ENCODE results near the gene RGSL1.

RGSL1 gene

DNA sequence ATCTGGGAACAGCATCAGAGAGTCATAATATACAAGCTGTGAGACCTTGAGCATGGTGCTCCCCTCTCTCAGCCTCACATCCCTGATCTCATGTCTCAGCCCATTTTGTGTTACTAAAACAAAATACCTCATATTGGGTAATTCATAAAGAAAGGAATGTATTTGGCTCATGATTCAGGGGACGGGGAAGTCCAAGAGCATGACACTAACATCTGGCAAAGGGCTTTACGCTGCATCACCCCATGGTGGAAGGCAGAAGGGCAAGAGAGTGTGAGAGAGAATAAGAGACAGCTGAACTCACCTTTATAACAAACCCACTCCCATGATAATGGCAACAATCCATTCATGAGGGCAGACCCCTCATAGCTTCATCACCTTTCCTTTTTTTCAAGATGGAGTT lies 102.6 kb downstream of the RGSL1 start:
- no peak for DNase-seq

DNA sequence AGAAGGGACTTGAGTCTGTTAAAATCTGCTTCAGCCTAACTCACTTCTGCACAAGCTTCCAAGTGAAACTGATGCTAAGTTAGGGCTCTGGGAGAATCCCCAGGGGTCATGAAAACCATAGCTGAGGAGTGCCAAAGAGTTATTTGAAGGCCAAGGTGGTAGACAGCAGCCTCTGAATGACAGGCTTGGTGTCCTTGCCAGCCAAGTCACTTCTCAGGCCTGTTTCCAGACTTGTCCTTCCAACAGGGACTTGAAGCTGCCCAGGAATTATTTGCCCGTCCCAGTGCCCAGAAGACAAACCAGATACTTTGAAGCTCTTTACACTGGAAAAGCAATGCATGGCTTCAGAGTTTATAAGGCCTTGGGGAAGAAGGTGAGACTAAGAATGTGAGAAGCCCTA lies 105.5 kb downstream of the RGSL1 start:
- DNase-seq, result no peak

DNA sequence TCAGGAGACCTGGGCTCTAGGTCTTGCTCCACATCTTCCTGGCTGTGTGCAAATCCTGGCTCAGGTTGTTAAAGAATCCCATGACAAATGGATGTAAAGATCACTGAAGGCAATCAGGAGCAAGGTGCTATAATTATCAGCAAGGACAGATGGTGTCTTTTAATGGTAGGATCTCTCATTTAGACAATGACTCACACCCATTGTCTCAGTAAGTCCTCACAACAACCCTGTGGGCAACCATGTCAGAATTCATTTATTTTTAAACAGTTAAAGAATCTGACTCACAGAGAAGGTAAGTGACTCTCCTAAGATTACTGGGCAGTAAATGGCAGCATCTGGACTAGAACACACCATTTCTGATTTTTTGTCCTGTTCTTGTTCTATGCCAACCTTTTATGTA lies 106.3 kb downstream of the RGSL1 start:
- DNase-seq, result no peak

DNA sequence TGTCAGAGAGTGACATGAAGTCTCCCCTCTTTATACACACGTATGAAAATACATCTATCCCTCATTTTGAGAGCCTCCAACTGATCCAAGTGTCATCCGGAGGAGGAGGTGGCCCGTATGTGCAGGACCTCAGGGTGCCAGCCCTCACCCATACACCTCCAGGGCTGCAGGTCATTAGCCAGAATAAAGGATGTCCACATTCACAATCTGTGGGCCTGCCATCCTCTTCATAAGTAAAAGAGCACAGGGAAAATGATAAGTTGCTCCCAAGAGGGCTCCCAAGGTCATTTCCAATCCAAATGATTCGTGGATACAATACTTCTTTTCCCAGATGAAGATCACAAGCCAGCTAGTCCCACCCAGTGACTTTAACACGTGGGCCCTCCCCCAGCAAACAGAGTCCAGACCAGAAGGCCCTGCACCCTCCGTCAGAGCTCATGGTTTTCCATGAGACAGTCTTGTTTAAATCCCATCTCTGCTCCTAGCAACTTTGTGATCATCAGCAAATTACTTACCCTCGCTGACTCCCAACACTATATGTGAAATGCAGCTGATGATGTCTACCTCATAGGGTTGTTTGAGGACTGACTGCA lies 110.5 kb downstream of the RGSL1 start:
- no peak for DNase-seq

DNA sequence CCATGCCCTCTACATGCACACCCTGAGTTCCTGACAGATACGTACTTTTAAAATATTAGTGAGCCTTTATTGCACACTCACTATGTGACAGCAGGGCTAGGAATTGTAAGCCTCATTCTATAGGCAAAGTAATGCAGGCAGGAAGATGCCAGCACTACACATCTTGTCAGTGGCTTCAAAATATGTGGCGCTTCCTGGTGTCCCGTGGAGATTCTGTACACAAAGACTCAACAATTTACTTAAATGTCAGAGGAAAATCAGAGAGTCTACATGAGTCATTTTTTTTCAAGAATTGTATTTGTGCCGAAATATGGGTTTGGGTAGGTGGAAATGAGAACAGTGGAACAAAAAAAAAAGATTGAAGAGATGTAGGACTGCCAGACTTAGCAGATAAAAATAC lies 111.5 kb downstream of the RGSL1 start:
- DNase-seq, result no peak

DNA sequence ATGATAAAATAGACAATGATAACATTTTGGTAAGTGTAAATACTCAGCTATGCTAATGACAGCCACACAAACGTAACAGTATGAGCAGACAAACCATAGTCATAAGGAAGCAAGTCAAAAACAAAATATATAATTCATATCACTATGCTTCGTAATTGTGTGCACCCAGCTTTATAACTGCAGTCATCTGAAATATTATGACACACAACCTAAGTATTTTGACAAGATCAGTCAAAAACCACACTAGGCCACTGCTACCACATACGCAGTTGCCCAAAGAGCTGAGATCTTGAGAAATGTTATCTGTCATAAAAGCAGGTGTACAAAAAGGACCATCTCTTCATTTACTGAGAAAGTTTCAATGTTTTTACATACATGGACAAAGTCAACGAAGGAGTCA lies 113.1 kb downstream of the RGSL1 start:
- DNase-seq, result no peak

DNA sequence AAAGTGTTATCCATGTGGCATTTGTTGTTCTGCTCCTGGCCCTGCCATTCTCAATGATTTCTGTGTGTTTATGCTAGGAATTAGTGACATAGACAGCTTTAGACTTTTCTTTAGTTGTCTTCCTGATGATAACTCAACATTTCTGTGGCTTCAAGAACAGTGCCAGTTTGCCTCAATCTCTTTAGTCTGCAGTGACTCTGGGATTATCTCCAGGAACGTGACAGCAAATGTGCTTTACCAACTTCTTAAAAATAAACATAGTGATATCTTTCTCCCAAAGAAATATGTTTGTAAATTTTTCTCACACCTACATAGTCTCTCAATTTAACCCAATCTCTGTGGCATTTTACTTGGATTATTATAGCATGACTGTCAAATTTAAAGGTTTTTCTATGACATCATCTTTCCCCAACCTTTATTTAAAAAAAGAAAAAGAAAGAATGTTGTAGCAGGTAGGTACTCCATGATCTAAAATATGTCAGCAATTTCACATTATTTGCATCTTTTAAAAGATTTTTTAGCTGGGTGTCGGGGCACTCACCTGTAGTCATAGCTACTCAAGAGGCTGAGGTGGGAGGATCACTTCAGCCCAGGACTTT lies 114.6 kb downstream of the RGSL1 start:
- no peak for DNase-seq

DNA sequence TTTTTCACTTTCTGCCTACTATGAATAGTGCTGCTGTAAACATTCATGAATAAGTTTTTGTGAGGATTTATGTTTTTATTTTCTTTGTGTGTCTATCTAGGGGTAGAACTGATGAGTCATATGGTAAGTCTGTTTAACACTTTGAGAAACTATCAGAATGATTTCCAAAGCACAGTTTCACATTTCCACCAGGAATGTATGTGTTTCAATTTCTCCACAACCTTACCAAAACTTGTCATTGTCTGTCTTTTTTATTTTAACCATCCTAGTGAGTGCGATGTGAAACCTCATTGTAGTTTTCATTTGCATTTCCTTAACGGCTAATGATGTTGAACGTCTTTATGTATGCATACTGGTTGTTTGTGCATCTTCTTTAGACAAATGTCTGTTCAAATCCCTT lies 115.6 kb downstream of the RGSL1 start:
- no peak for DNase-seq

DNA sequence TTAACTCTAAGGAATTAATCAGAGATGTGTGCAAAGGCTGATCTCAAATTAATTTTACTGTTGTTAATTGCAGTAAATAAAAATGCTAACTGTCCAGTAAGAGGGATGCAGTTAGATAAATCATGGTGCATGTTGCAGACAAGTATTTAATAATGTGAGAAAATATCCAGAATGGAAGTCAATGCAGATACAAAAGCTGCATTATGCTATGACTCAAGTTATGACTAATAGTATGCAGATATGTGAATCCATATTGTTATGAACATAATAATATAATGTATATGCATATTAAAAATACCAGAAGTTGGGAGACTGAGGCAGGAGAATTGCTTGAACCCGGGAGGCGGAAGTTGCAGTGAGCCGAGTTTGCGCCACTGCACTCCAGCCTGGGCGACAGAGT lies 117.7 kb downstream of the RGSL1 start:
- no peak for DNase-seq

DNA sequence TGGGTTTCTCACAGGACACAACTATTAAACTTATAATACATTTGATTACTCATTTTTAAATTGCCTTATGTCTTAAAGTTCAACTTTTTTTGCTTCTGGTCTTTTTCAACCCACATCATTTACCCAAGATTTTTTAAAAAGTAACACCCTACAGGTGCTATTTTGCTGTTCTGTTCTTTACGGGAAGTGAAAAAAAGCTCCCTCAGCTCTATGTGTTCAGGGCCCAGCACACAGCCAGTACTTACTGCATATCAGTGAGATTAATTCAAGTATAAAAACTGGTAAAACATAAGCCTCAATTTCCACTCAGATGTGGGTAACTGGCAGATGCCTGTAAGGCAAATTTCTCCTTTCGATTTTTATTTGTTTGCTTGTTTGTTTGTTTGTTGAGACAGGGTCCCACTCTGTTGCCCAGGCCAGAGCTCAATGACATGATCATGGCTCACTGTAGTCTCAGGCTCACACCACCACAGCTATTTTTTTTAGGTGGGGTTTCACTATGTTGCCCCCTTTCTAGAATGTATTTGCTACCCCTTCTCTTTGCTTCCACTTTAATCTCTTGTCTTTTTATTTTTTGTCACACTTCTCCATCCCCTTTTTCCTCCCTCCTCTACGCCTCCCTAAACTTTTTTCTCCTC lies 118.8 kb downstream of the RGSL1 start:
- no peak for DNase-seq

DNA sequence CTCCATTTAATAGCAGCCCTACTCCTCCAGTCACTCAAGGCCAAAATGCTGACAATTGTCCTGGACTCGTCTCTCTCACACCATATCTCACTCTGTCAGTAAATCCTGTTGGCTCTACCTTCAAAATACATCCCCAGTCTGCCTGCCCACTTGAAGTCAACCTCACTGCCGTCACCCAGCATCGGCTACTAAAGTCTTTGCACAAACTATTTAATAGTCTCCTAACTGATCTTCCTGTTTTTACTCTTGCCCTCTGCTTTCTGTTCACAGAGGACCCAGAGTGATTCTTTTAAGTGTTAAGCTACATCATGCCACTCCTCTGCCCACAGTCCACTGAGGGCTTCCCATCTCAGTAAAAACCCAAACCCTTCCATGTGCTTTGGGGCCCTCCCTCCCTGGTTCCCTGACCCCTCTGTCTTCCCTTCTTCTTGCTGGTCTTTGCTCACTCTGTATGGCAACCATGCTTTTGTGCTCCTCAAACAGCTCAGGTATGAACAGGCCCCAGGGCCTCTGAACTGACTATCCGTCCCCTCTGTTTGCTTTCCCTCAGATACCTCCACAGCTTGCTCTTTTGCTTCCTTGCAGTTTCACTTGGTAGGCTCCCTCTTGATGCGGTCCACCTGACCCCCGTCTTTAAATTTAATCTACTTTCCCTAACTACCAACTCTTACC lies 120.1 kb downstream of the RGSL1 start:
- peak; percentile 6 for DNase-seq

DNA sequence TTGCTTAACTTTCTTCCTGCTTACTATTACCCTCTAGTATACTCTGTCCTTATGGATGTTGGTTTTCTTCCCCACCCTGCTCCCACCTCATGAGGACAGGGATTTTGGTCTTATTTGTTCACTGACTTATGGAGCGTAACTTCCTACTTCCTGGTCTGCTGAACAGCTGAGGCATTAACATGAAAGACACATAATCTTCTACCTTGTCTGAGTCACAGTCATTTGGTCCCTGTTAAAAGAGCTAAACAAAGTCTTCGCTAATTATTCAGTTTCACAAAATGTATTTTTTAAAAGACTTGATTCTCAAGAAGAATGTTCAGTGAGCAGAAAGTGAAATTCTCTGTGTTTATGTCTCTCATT lies 120.6 kb downstream of the RGSL1 start:
- DNase-seq, result no peak

DNA sequence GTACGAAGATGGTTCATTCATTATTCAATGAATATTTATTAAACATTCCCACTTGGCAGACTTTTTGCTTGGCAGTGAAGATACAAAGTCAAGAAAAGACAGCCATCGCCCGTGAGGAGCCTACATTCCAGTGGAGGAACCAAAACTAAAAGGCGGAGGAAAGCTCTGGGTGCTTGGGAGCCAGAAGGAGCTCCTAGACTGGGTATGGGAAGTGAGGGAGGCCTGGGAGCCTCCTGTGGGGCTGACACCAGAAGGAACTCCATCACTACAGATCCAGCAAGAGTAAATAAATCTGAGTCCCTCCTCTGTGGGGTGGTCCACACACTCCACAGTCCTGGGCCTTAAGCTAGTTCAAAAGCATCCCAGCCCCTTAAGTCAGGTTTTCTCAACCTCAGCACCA lies 124.2 kb downstream of the RGSL1 start:
- no peak for DNase-seq

DNA sequence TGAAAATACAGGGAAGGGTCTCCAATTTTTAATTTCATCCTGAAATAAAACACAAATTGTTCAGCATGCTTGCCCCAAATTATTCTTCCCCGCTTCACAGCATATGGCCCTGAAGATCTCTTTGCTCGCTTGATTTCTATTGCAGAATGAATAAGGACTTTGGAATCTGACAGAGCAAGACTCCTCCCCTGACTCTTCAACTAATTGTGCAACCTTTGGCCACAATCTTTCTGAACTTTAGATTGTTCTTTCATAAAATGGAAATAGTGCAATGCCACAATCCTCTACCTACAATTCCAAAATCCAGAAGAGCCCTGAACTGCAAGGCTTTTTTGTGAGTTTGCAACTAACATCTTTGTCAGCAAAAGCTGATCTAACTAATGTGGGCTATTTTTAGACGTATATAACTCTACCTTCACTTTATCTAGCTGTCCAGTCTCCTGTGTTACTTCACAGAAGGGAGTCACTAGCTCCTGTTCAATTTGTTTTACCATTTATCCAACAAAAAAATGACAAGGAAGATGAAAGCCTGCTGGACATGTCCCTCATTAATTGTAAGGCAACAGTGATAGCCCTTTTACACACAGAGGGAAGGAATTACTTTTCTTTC lies 125.7 kb downstream of the RGSL1 start:
- DNase-seq, result no peak

DNA sequence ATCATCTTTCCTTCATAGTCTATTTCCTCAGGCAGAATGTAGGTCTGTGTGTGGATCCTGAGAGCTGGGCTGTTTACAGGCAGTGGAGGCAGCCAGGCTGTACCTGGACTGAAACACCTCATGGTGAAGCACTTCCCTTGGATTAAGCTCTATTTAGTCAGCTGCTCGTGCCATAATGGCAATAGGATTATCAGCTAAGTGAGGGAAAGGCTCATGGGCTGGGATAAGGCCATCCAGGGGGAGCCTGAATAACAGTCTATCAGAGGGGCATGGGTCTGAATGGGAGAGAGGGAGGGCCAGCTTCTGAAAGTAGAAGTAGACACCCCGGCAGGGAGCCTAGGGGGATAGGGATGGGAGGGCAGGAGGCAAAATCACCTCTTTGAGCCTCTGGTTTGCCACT lies 130.8 kb downstream of the RGSL1 start:
- DNase-seq, result no peak

DNA sequence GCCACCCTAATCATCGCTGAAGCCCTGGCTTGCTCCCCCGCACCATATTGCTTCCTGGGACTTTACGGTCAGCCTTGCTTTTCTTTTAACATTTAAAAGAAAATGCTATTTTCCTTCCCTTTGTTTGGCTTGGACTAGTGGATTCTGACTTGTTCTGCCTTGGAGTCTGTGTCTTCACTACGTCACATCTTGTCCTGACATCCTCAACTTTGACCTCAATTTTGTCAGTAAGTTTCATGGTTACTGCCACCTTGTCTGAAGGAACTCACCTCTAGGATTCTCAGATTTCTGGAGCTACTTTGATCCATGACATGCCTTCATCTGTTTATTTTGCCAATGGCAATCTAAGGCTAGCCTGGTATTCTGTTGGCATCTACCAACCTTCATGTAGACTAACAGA lies 134.8 kb downstream of the RGSL1 start:
- no peak for DNase-seq

DNA sequence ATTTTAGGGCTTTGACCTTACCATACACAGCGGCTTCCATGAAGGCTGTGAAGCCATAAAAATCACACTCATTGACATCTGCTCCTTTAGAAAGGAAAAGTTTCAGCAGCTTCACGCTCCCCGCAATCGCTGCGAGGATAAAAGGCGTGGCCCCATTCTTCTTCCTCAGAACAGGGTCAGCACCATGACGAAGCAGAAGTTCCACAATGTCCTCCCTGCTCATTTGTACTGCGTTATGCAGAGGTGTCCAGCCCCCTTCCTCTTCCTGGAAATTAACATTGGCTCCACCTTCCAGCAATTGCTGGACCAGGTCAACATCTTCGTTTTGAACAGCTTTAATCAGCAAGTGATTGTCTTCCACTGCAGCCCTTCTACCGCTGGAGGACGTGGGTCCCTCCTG lies 136.4 kb downstream of the RGSL1 start:
- DNase-seq, result no peak

DNA sequence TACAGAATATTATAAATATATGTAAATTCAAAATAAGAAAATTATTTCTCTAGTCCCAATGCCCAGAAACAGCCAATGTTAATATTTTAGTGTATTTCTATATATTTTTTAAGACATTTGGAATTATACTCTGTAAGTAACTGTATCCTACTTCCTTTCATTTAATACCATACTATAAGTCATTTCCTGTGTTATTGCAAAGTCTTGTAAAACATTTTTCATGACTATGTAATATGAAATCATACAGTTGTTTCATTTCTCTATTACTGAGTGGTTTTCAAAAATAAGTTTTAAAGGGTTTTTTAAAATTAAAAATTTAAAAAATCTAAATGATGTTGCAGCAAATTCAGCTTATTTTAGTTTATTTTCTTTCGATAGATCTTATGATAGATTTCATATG lies 137.1 kb downstream of the RGSL1 start:
- DNase-seq, result no peak

DNA sequence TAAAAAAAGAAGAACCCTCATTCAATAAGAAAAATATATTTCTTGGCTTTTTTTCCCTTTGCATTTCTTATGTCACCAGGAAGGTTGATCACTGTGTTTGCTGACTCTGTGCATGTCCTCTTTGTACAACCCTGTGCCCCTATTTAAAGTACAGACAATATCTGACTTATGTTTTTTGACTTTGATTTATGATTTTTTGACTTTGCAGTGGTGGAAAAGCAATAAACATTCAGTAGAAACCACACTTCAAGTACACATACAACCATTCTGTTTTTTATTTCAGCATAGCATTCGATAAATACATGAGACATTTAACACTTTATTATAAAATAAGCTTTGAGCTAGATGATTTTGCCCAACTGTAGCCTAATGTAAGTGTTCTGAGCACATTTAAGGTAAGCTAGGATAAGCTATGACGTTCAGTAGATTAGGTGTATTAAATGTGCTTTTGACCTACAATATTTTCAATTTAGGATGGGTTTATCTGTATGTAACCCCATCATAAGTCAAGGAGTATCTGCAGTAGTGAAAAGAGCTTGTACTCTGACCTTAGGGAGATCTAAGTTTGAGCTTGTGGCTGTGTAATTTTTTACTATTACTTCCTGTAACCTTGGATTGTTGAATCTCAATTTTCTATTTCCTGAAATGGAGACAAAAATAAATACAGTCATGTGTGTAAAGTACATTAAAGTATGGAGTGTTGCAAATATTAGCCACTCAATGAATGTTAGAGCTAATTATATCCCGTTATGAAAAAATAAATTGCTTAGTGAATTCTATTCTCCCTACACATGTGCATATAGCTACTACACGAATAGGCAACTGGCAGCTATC lies 137.9 kb downstream of the RGSL1 start:
- no peak for DNase-seq

DNA sequence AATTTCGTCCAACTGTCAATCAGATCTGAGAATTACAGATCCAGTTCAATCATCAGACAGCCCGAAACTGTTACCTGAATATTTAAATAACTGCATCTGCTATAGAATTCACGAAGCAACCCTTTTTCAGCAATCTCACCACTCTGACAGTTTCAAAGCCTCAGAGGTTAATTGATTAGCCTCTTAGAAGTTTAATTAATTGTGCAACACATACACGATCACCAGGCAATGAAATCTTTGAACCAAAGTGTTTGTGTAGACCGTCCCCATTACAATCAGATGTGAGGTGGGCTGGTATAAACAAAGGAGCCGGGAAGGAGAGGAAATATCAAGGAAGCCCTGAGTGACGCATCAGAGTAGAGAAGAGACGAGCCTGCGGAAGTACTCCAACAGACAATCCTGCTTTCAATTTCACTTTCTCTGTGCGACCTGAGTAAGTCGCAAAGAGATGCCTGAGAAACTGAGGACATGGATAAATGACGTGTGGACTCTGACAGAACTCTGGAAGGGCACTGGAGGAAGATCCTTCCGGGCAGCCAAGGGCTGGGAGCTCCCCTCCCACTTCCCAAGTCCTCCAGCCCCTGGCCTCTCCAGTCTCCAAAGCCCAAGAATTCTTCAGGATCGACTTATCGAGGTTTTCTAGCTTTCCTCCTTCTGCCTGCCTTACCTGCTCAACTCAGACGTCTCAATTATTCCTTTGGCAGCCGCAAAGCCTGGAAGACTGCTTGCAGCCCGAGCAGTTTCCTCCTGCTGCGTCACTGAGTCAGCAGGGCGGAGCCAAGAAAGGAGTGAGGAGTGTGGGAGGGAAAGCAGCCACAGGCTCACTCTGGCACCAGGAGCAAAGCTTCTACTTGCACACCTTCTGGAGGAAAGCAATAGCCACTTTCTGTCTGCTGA lies 138.8 kb downstream of the RGSL1 start, which contains the start of gene RNASEL:
RNASEL (minus strand) TSS at position 757 of the 897 bp plus-strand sequence. CDS start 2,450 bp downstream, outside the sequence.
- DNase-seq, result peak; percentile 67

DNA sequence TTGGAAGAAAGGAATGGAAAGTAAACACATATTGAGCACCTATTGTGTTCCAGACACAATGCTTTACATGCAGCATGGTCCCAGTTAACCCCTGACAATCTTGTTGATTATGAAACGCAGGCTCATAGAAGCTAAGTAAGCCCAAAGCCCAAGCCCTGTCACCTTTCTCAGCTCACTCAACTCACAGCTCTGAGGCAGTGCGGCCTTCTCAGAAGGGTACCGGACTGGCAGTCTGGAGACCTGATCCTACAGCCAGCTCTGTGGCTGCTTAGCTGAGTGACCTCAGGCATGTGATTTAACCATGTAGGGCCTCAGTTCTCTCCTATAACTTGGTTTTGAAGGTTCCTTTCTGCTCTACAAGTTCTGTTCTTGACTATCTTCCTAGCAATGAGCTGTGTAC lies 139.6 kb downstream of the RGSL1 start:
- DNase-seq, result no peak

DNA sequence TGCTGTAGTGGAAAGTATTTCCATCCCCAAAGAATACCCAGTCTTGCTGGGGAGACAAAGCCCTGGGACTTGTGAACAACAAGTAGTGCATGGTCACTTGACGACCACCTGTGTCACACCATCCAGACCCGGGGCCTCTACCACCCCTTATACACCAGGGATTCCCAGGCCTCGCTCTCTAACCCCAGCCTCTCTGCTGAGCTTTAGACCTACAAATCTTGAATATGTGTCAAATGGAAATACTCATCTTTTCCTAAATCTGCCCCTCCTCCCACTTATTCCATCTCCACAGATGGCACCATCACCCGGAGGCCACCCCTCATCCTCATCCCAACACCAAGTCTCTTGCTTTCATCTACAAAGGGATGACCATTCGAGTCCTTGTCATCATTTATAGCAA lies 140.0 kb downstream of the RGSL1 start:
- DNase-seq, result no peak
